SK-N-SH (cell line): Measurements from ENCODE around the gene SPATA21. TPM values are rescaled to one million over a fixed set of nuclear protein-coding genes. Genes with fewer than 3 reads are reported as not detected.

Experiments used
- CTCF ChIA-PET: fragments of 300-600, 350-600 bp; formaldehyde crosslinking; extraction: SDS; loops from one replicate; lab custom pipeline; 2021; lab: Yijun Ruan, JAX
- POLR2A ChIA-PET: fragments of 350-600 bp; sonication (Branson Sonifier 250); formaldehyde crosslinking; extraction: SDS; loops from one replicate; lab custom pipeline; 2020; ENCODE audit warnings: antibody characterized with exemption, inconsistent platforms; lab: Yijun Ruan, JAX
- DNase-seq: peaks from one replicate; pipeline ENCODE4 v3.0.0; 2012
- H2AFZ ChIP-seq: fragments of 200-600 bp; sonication (generic); 2 replicates; pipeline ENCODE4 v1.8.1; 2016; ENCODE audit warnings: antibody characterized with exemption, mild to moderate bottlenecking, low read depth
- H3F3A ChIP-seq: fragments of 200-600 bp; sonication (generic); replicated peaks from 2 replicates; pipeline ENCODE3; 2016; ENCODE audit warnings: antibody characterized with exemption, mild to moderate bottlenecking; ENCODE audit not compliant: insufficient read depth
- H3K27ac ChIP-seq, 2 experiments: fragments of 200-500 bp in 1 of 2; fragments of 200-600 bp in 1 of 2; sonication (Bioruptor generic) in 1 of 2; sonication (generic), shearing (Covaris generic) in 1 of 2; 2 replicates each; pipeline versions ENCODE4 v1.5.1 to v1.6.1; 2014 to 2016; ENCODE audit warnings: low read depth in 2 of 2, inconsistent platforms in 1 of 2, low read length in 1 of 2, mild to moderate bottlenecking in 1 of 2, mixed read lengths in 1 of 2
- H3K27me3 ChIP-seq: fragments of 200-600 bp; sonication (generic), shearing (Covaris generic); 2 replicates; pipeline ENCODE4 v1.6.1; 2016; ENCODE audit warnings: mixed run types; ENCODE audit not compliant: insufficient read depth
- H3K36me3 ChIP-seq, 2 experiments: fragments of 200-500 bp in 1 of 2; fragments of 200-600 bp in 1 of 2; sonication (Bioruptor generic) in 1 of 2; sonication (generic) in 1 of 2; replicated peaks in 1 of 2; 2 replicates each; pipeline versions ENCODE3 to v1.5.1; 2014 to 2016; ENCODE audit warnings: low read length in 1 of 2, mild to moderate bottlenecking in 1 of 2; ENCODE audit not compliant: insufficient read depth in 2 of 2, control insufficient read depth in 1 of 2
- H3K4me1 ChIP-seq, 2 experiments: fragments of 200-500 bp in 1 of 2; fragments of 200-600 bp in 1 of 2; sonication (Bioruptor generic) in 1 of 2; sonication (generic), shearing (Covaris generic) in 1 of 2; 2 replicates each; pipeline versions ENCODE4 v1.5.1 to v1.6.1; 2014 to 2016; ENCODE audit warnings: low read depth in 1 of 2, low read length in 1 of 2, mixed run types in 1 of 2; ENCODE audit not compliant: insufficient read depth in 2 of 2, control insufficient read depth in 1 of 2
- H3K4me2 ChIP-seq: fragments of 200-600 bp; sonication (generic), shearing (Covaris generic); 2 replicates; pipeline ENCODE4 v1.6.1; 2017; ENCODE audit warnings: mixed run types
- H3K4me3 ChIP-seq, 2 experiments: fragments of 200-500 bp in 1 of 2; fragments of 200-600 bp in 1 of 2; sonication (Bioruptor generic) in 1 of 2; sonication (generic), shearing (Covaris generic) in 1 of 2; 2 replicates each; pipeline versions ENCODE4 v1.5.1 to v1.8.1; 2014 to 2016; ENCODE audit warnings: low read depth in 2 of 2, inconsistent platforms in 1 of 2, low read length in 1 of 2, mild to moderate bottlenecking in 1 of 2, mixed read lengths in 1 of 2, moderate library complexity in 1 of 2
- H3K79me2 ChIP-seq: fragments of 200-600 bp; sonication (generic); 2 replicates; pipeline ENCODE4 v1.8.1; 2017; ENCODE audit warnings: mild to moderate bottlenecking; ENCODE audit not compliant: insufficient read depth
- H3K9ac ChIP-seq: fragments of 200-600 bp; sonication (generic); 2 replicates; pipeline ENCODE4 v1.6.1; 2017; ENCODE audit warnings: mixed run types
- H3K9me2 ChIP-seq: fragments of 200-600 bp; sonication (generic); 2 replicates; pipeline ENCODE4 v1.6.1; 2017; ENCODE audit warnings: mixed run types
- H3K9me3 ChIP-seq: fragments of 200-600 bp; sonication (generic); 2 replicates; pipeline ENCODE4 v1.6.1; 2017; ENCODE audit warnings: mixed run types, mild to moderate bottlenecking, moderate library complexity
- H4K20me1 ChIP-seq: fragments of 200-600 bp; sonication (generic); 2 replicates; pipeline ENCODE4 v1.6.1; 2017; ENCODE audit warnings: mild to moderate bottlenecking, mixed run types; ENCODE audit not compliant: insufficient read depth
- CHD2 ChIP-seq: fragments of 150-350 bp; IDR thresholded peaks from 2 replicates; pipeline ENCODE4 v1.6.1; 2018; ENCODE audit warnings: low read length; ENCODE audit not compliant: partially characterized antibody
- ELF1 ChIP-seq: IDR thresholded peaks from 2 replicates; pipeline ENCODE4 v1.4.0; 2012
- EP300 ChIP-seq, 2 experiments: IDR thresholded peaks; 2 replicates each; pipeline versions ENCODE4 v1.4.0 to v1.6.1; 2012; ENCODE audit warnings: borderline replicate concordance in 1 of 2, low read depth in 1 of 2, low read length in 1 of 2
- EZH2phosphoT487 ChIP-seq: fragments of 200-600 bp; sonication (generic); IDR thresholded peaks from 2 replicates; pipeline ENCODE4 v1.6.1; 2017; ENCODE audit warnings: low read depth, mixed run types, mild to moderate bottlenecking, antibody characterized with exemption, moderate library complexity, borderline replicate concordance
- FOSL2 ChIP-seq: IDR thresholded peaks from 2 replicates; pipeline ENCODE4 v1.4.0; 2012; ENCODE audit warnings: low read depth, mild to moderate bottlenecking, moderate library complexity, borderline replicate concordance
- FOXJ3 ChIP-seq: sonication (generic); formaldehyde crosslinking; IDR thresholded peaks from 2 replicates; pipeline ENCODE4 v1.5.1; 2020; ENCODE audit warnings: mild to moderate bottlenecking, missing genetic modification reagents
- JUND ChIP-seq: IDR thresholded peaks from 2 replicates; pipeline ENCODE4 v1.4.0; 2012
- MAX ChIP-seq: IDR thresholded peaks from 2 replicates; pipeline ENCODE4 v1.4.0; 2012; ENCODE audit warnings: low read depth
- MXI1 ChIP-seq: IDR thresholded peaks from 2 replicates; pipeline ENCODE4 v1.6.1; 2012; ENCODE audit warnings: mild to moderate bottlenecking, low read depth, low read length, improper control_type of control experiment
- PBX3 ChIP-seq: IDR thresholded peaks from 2 replicates; pipeline ENCODE4; 2012
- RCOR1 ChIP-seq: fragments of 150-350 bp; IDR thresholded peaks from 2 replicates; pipeline ENCODE4 v1.6.1; 2017; ENCODE audit warnings: antibody characterized with exemption, low read length
- RFX5 ChIP-seq: IDR thresholded peaks from 2 replicates; pipeline ENCODE4 v1.6.1; 2012; ENCODE audit warnings: mild to moderate bottlenecking, improper control_type of control experiment, low read length
- SIN3A ChIP-seq: IDR thresholded peaks from 2 replicates; pipeline ENCODE4 v1.6.1; 2012; ENCODE audit warnings: low read depth, mild to moderate bottlenecking, low read length, moderate library complexity, borderline replicate concordance
- TEAD4 ChIP-seq: IDR thresholded peaks from 2 replicates; pipeline ENCODE4 v1.4.0; 2012; ENCODE audit warnings: mild to moderate bottlenecking, borderline replicate concordance; ENCODE audit not compliant: insufficient read depth
- USF1 ChIP-seq: IDR thresholded peaks from 2 replicates; pipeline ENCODE4 v1.4.0; 2012; ENCODE audit warnings: low read depth, borderline replicate concordance
- ZBTB33 ChIP-seq: IDR thresholded peaks from 2 replicates; pipeline ENCODE4 v1.4.0; 2012; ENCODE audit warnings: low read depth, borderline replicate concordance
- WGBS: methylation state at CpG from one replicate; pipeline ENCODE4 v1.1.6; 2017; ENCODE audit warnings: low lambda C conversion rate; 5-methylcytosine and 5-hydroxymethylcytosine counted together
- polyA plus RNA-seq, 3 experiments: library from polyadenylated mRNA; depleted of rRNA; stranded (reverse); fragments of >200 nt; gene quantifications; 2 replicates each; pipeline ENCODE4 v1.2.3, GENCODE V29; 2012

The SPATA21 gene
- polyA plus RNA-seq, 1 of the 3 experiments (the other 2 are of a cell fraction), result 0.10 TPM

GRCh38 chr1:16438924-16439323 is 1.7 kb upstream of the SPATA21 start:
- H3K27me3 ChIP-seq, result no peaks in the 10 kb centered on the region
- peaks cover 8% of the 10 kb centered on the region for H3F3A ChIP-seq
- no peaks in the 10 kb centered on the region for H3K9me3 ChIP-seq
- no peaks in the 10 kb centered on the region for H3K9me2 ChIP-seq
- DNase-seq, result no peak
- H3K4me1 ChIP-seq, result peaks cover 3 to 6% of the 10 kb centered on the region in 2 experiments; a peak in 1 of 4 replicates
- no peak overlapping the region for H3K27ac ChIP-seq
- WGBS, result 98% methylated on average over 2 of the region's 2 CpGs
- no peak overlapping the region for H2AFZ ChIP-seq
- ChIA-PET POLR2A (no interaction called here), CTCF (interaction anchor here (2.0 to 2.2 kb wide), 3 partner anchors 11 to 59 kb away, joined by 6 to 13 read pairs (median 10); no protein-coding TSS in a partner anchor)
- H3K79me2 ChIP-seq, result peaks cover 34% of the 10 kb centered on the region
- H3K4me2 ChIP-seq, result no peak overlapping the region
- H4K20me1 ChIP-seq, result peaks cover 9% of the 10 kb centered on the region; the same call in 1 of the 2 replicates
- peaks cover 11 to 12% of the 10 kb centered on the region in 2 experiments for H3K36me3 ChIP-seq
- no peak overlapping the region for H3K4me3 ChIP-seq
- TF ChIP-seq EP300 (IDR thresholded peaks at IDR 0.05; ENCODE audit: borderline replicate concordance in 1 of 2, low read depth in 1 of 2, low read length in 1 of 2), result no peak
- TF ChIP-seq MAX, result no peak
- no peak for TF ChIP-seq RCOR1
- TF ChIP-seq USF1, result no peak
- TF ChIP-seq RFX5, result no peak
- TF ChIP-seq SIN3A, result no peak
- no peak for TF ChIP-seq CHD2
- TF ChIP-seq FOXJ3 (CRISPR knock-in tag), result no peak
- no peak for TF ChIP-seq ELF1
- TF ChIP-seq PBX3, result no peak
- no peak for TF ChIP-seq JUND
- no peak for TF ChIP-seq MXI1
- TF ChIP-seq FOSL2, result no peak
- TF ChIP-seq ZBTB33, result no peak
- TF ChIP-seq TEAD4, result no peak
- no peak for TF ChIP-seq EZH2phosphoT487
- no peak overlapping the region for H3K9ac ChIP-seq
